ENCODE results near the gene SLC4A9.

GRCh38 chr5:140318792-140319191 lies 41.2 kb upstream of the SLC4A9 start:
- TF ChIP-seq YY1 (IDR thresholded peaks at IDR 0.05) (no peak), FOXA2 (IDR thresholded peaks at IDR 0.05) (no peak), CTCF (IDR thresholded peaks at IDR 0.05; ENCODE audit: low read depth, low read length, missing input control) (no peak), NR2F2 (IDR thresholded peaks at IDR 0.05) (no peak), REST (IDR thresholded peaks at IDR 0.05) (no peak), SP1 (IDR thresholded peaks at IDR 0.05) (no peak), ATF3 (IDR thresholded peaks at IDR 0.05) (no peak), TAF1 (conservative IDR thresholded peaks at IDR 0.05) (no peak), ZBTB33 (IDR thresholded peaks at IDR 0.05) (no peak), HNF4G (IDR thresholded peaks at IDR 0.05) (no peak), RAD21 (IDR thresholded peaks at IDR 0.05) (no peak), FOXA1 (IDR thresholded peaks at IDR 0.05) (no peak)
